ENCODE data around the gene ZBTB47.

ZBTB47 gene

GRCh38 chr3:42659451-42660130, 6.1 kb downstream of the ZBTB47 start:
- no peaks in the 10 kb centered on the region for H4K20me1 ChIP-seq (ENCODE audit: insufficient read depth, low read length, poor library complexity, severe bottlenecking)
- no peak overlapping the region for H3K9ac ChIP-seq (ENCODE audit: low read depth, low read length, poor library complexity, severe bottlenecking)
- no peaks in the 10 kb centered on the region for H3K9me2 ChIP-seq (replicated peaks; ENCODE audit: low read depth, low read length)
- no peaks in the 10 kb centered on the region for H3K79me2 ChIP-seq (ENCODE audit: insufficient read depth, low read length)
- no peak overlapping the region for H3K4me2 ChIP-seq (ENCODE audit: low read depth, low read length, poor library complexity, severe bottlenecking)
- no peak overlapping the region for H3K4me3 ChIP-seq (ENCODE audit: low read length, poor library complexity, severe bottlenecking)
- no peak for TF ChIP-seq EZH2phosphoT487 (IDR thresholded peaks at IDR 0.05; ENCODE audit: borderline replicate concordance)
- TF ChIP-seq, protein P1, sequence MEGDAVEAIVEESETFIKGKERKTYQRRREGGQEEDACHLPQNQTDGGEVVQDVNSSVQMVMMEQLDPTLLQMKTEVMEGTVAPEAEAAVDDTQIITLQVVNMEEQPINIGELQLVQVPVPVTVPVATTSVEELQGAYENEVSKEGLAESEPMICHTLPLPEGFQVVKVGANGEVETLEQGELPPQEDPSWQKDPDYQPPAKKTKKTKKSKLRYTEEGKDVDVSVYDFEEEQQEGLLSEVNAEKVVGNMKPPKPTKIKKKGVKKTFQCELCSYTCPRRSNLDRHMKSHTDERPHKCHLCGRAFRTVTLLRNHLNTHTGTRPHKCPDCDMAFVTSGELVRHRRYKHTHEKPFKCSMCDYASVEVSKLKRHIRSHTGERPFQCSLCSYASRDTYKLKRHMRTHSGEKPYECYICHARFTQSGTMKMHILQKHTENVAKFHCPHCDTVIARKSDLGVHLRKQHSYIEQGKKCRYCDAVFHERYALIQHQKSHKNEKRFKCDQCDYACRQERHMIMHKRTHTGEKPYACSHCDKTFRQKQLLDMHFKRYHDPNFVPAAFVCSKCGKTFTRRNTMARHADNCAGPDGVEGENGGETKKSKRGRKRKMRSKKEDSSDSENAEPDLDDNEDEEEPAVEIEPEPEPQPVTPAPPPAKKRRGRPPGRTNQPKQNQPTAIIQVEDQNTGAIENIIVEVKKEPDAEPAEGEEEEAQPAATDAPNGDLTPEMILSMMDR (conservative IDR thresholded peaks at IDR 0.05; ENCODE audit: low read length), result no peak
- H3F3A ChIP-seq (ENCODE audit: low read depth), result no peaks in the 10 kb centered on the region
- H2AFZ ChIP-seq (ENCODE audit: low read length), result no peak overlapping the region
- H3K27me3 ChIP-seq (ENCODE audit: insufficient read depth, low read length, poor library complexity, severe bottlenecking), result no peaks in the 10 kb centered on the region
- no peaks in the 10 kb centered on the region for H3K4me1 ChIP-seq (ENCODE audit: insufficient read depth, low read length, poor library complexity, severe bottlenecking)
- H3K36me3 ChIP-seq (ENCODE audit: insufficient read depth, low read length), result no peaks in the 10 kb centered on the region
- no peaks in the 10 kb centered on the region for H3K9me3 ChIP-seq (ENCODE audit: insufficient read depth, low read depth, low read length)

GRCh38 chr3:42660131-42660715, 6.7 kb downstream of the ZBTB47 start:
- no peak for TF ChIP-seq EZH2phosphoT487 (IDR thresholded peaks at IDR 0.05; ENCODE audit: borderline replicate concordance)
- TF ChIP-seq, protein P1 (conservative IDR thresholded peaks at IDR 0.05; ENCODE audit: low read length), result no peak
- Histone ChIP-seq H3K9me2 (replicated peaks; ENCODE audit: low read depth, low read length) (no peaks in the 10 kb centered on the region), H3K27me3 (ENCODE audit: insufficient read depth, low read length, poor library complexity, severe bottlenecking) (no peaks in the 10 kb centered on the region), H3K4me3 (ENCODE audit: low read length, poor library complexity, severe bottlenecking) (no peak overlapping the region), H2AFZ (ENCODE audit: low read length) (no peak overlapping the region), H3K9me3 (ENCODE audit: insufficient read depth, low read depth, low read length) (no peaks in the 10 kb centered on the region), H3K36me3 (ENCODE audit: insufficient read depth, low read length) (no peaks in the 10 kb centered on the region), H3K9ac (ENCODE audit: low read depth, low read length, poor library complexity, severe bottlenecking) (no peak overlapping the region), H3F3A (ENCODE audit: low read depth) (no peaks in the 10 kb centered on the region), H3K4me1 (ENCODE audit: insufficient read depth, low read length, poor library complexity, severe bottlenecking) (no peaks in the 10 kb centered on the region), H3K4me2 (ENCODE audit: low read depth, low read length, poor library complexity, severe bottlenecking) (no peak overlapping the region), H3K79me2 (ENCODE audit: insufficient read depth, low read length) (no peaks in the 10 kb centered on the region), H4K20me1 (ENCODE audit: insufficient read depth, low read length, poor library complexity, severe bottlenecking) (no peaks in the 10 kb centered on the region)

GRCh38 chr3:42660898-42661297, 7.4 kb downstream of the ZBTB47 start:
- Histone ChIP-seq H3K9ac (ENCODE audit: low read depth, low read length, poor library complexity, severe bottlenecking) (no peak overlapping the region), H3K4me2 (ENCODE audit: low read depth, low read length, poor library complexity, severe bottlenecking) (no peak overlapping the region), H3K79me2 (ENCODE audit: insufficient read depth, low read length) (no peaks in the 10 kb centered on the region), H3K36me3 (ENCODE audit: insufficient read depth, low read length) (no peaks in the 10 kb centered on the region), H3K4me3 (ENCODE audit: low read length, poor library complexity, severe bottlenecking) (no peak overlapping the region), H2AFZ (ENCODE audit: low read length) (no peak overlapping the region), H3F3A (ENCODE audit: low read depth) (no peaks in the 10 kb centered on the region), H3K9me2 (replicated peaks; ENCODE audit: low read depth, low read length) (no peaks in the 10 kb centered on the region), H4K20me1 (ENCODE audit: insufficient read depth, low read length, poor library complexity, severe bottlenecking) (no peaks in the 10 kb centered on the region), H3K27me3 (ENCODE audit: insufficient read depth, low read length, poor library complexity, severe bottlenecking) (no peaks in the 10 kb centered on the region), H3K9me3 (ENCODE audit: insufficient read depth, low read depth, low read length) (no peaks in the 10 kb centered on the region), H3K4me1 (ENCODE audit: insufficient read depth, low read length, poor library complexity, severe bottlenecking) (no peaks in the 10 kb centered on the region)
- no peak for TF ChIP-seq EZH2phosphoT487 (IDR thresholded peaks at IDR 0.05; ENCODE audit: borderline replicate concordance)
- TF ChIP-seq, protein P1 (conservative IDR thresholded peaks at IDR 0.05; ENCODE audit: low read length), result peak; percentile 40

Data from Loucy (cell line).